Astrocyte of the spinal cord (primary cell): ENCODE measurements around the gene FBXW8.

ENCODE experiments used
- DNase-seq: peaks from one replicate; pipeline ENCODE4 v3.0.0; 2011; ENCODE audit warnings: low read depth, low spot score
- H3K4me3 ChIP-seq: 2 replicates; pipeline ENCODE4 v1.5.1; 2011; ENCODE audit warnings: low read depth, mild to moderate bottlenecking, low read length, moderate library complexity
- CTCF ChIP-seq: IDR thresholded peaks from 2 replicates; pipeline ENCODE4 v1.5.1; 2012; ENCODE audit warnings: low read depth, mild to moderate bottlenecking, low read length, inconsistent platforms
- in situ Hi-C: cut with HindIII; loops from 2 replicates; pipeline ENCODE4 v1.10.0; 2017; ENCODE audit warnings: low sequenced_read_pairs

The FBXW8 gene

GRCh38 chr12:116880213-116880816 is 30.4 kb upstream of the FBXW8 start:
- in situ Hi-C loops = no loop called here
- H3K4me3 ChIP-seq = no peak overlapping the region
- peak; percentile 41 for DNase-seq
- TF ChIP-seq CTCF = no peak

GRCh38 chr12:116880817-116881324 is 29.9 kb upstream of the FBXW8 start:
- no peak for DNase-seq

GRCh38 chr12:116881325-116881876 is 29.3 kb upstream of the FBXW8 start, which contains the start of gene HRK:
Gene HRK (minus strand): TSS chr12:116881441. CDS start chr12:116881307, 134 bp downstream.
- no peak within 1 kb of the TSS for H3K4me3 ChIP-seq
- TF ChIP-seq CTCF = no peak
- in situ Hi-C loops = no loop called here
- no peak for DNase-seq

More at GRCh38 chr12:116880817-116881324, 29.9 kb upstream of the FBXW8 start:
- H3K4me3 ChIP-seq = no peak overlapping the region
- no peak for TF ChIP-seq CTCF
- in situ Hi-C loops = no loop called here

- in situ Hi-C loops = no loop called here
- no peak overlapping the region for H3K4me3 ChIP-seq
- DNase-seq = no peak
- TF ChIP-seq CTCF = no peak
Observed at GRCh38 chr12:116881877-116882507, 28.8 kb upstream of the FBXW8 start.

- peak; percentile 31 for DNase-seq
- peak; percentile 15 for TF ChIP-seq CTCF
Observed at GRCh38 chr12:116882742-116883141, 28.0 kb upstream of the FBXW8 start.

GRCh38 chr12:116884871-116885270 is 25.9 kb upstream of the FBXW8 start:
- no peak for DNase-seq
- in situ Hi-C loops = no loop called here
- no peak overlapping the region for H3K4me3 ChIP-seq
- no peak for TF ChIP-seq CTCF

More at GRCh38 chr12:116882742-116883141, 28.0 kb upstream of the FBXW8 start:
- H3K4me3 ChIP-seq = no peak overlapping the region
- in situ Hi-C loops = no loop called here
